ENCODE results near the gene CTSV.
"Not testable (repeated sequence)": the region's sequence is repeated elsewhere in the genome, so short reads cannot be mapped to it uniquely, and the experiment has no call there.

DNA sequence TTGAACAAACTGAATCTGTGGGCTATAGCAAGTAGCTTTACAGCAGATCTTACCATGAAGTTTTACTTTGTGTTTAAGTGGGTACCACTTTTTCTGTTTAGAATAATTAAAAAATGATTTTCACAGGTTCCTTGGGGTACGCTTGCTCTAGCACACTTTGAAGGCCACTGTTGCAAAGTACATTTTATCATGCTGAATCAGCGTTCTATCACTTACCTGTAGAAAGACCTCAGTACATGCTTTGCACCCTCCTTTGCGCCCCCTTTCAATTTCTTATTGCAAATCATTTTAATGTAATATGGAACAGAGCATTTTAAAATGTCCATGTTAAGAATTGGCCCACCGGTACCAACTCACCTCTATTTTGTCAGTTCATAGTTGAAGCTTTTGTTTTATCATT is 31.4 kb upstream of the CTSV start:
- TF ChIP-seq, protein P1, sequence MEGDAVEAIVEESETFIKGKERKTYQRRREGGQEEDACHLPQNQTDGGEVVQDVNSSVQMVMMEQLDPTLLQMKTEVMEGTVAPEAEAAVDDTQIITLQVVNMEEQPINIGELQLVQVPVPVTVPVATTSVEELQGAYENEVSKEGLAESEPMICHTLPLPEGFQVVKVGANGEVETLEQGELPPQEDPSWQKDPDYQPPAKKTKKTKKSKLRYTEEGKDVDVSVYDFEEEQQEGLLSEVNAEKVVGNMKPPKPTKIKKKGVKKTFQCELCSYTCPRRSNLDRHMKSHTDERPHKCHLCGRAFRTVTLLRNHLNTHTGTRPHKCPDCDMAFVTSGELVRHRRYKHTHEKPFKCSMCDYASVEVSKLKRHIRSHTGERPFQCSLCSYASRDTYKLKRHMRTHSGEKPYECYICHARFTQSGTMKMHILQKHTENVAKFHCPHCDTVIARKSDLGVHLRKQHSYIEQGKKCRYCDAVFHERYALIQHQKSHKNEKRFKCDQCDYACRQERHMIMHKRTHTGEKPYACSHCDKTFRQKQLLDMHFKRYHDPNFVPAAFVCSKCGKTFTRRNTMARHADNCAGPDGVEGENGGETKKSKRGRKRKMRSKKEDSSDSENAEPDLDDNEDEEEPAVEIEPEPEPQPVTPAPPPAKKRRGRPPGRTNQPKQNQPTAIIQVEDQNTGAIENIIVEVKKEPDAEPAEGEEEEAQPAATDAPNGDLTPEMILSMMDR (IDR thresholded peaks at IDR 0.05), result not testable (repeated sequence)
- TF ChIP-seq, protein P2, sequence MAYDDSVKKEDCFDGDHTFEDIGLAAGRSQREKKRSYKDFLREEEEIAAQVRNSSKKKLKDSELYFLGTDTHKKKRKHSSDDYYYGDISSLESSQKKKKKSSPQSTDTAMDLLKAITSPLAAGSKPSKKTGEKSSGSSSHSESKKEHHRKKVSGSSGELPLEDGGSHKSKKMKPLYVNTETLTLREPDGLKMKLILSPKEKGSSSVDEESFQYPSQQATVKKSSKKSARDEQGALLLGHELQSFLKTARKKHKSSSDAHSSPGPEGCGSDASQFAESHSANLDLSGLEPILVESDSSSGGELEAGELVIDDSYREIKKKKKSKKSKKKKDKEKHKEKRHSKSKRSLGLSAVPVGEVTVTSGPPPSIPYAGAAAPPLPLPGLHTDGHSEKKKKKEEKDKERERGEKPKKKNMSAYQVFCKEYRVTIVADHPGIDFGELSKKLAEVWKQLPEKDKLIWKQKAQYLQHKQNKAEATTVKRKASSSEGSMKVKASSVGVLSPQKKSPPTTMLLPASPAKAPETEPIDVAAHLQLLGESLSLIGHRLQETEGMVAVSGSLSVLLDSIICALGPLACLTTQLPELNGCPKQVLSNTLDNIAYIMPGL (CRISPR knock-in tag; IDR thresholded peaks at IDR 0.05), result not testable (repeated sequence)
- TF ChIP-seq TEAD1 (CRISPR knock-in tag; IDR thresholded peaks at IDR 0.05); SMAD3 (CRISPR knock-in tag; IDR thresholded peaks at IDR 0.05; ENCODE audit: borderline replicate concordance); CBFB (CRISPR knock-in tag; IDR thresholded peaks at IDR 0.05; ENCODE audit: low read depth); ETV6 (CRISPR knock-in tag; IDR thresholded peaks at IDR 0.05); TCF7 (CRISPR knock-in tag; IDR thresholded peaks at IDR 0.05; ENCODE audit: low read depth): not testable (repeated sequence)
- TF ChIP-seq, protein P3, sequence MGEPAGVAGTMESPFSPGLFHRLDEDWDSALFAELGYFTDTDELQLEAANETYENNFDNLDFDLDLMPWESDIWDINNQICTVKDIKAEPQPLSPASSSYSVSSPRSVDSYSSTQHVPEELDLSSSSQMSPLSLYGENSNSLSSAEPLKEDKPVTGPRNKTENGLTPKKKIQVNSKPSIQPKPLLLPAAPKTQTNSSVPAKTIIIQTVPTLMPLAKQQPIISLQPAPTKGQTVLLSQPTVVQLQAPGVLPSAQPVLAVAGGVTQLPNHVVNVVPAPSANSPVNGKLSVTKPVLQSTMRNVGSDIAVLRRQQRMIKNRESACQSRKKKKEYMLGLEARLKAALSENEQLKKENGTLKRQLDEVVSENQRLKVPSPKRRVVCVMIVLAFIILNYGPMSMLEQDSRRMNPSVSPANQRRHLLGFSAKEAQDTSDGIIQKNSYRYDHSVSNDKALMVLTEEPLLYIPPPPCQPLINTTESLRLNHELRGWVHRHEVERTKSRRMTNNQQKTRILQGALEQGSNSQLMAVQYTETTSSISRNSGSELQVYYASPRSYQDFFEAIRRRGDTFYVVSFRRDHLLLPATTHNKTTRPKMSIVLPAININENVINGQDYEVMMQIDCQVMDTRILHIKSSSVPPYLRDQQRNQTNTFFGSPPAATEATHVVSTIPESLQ (CRISPR knock-in tag; IDR thresholded peaks at IDR 0.05), result not testable (repeated sequence)
- TF ChIP-seq, protein P4, sequence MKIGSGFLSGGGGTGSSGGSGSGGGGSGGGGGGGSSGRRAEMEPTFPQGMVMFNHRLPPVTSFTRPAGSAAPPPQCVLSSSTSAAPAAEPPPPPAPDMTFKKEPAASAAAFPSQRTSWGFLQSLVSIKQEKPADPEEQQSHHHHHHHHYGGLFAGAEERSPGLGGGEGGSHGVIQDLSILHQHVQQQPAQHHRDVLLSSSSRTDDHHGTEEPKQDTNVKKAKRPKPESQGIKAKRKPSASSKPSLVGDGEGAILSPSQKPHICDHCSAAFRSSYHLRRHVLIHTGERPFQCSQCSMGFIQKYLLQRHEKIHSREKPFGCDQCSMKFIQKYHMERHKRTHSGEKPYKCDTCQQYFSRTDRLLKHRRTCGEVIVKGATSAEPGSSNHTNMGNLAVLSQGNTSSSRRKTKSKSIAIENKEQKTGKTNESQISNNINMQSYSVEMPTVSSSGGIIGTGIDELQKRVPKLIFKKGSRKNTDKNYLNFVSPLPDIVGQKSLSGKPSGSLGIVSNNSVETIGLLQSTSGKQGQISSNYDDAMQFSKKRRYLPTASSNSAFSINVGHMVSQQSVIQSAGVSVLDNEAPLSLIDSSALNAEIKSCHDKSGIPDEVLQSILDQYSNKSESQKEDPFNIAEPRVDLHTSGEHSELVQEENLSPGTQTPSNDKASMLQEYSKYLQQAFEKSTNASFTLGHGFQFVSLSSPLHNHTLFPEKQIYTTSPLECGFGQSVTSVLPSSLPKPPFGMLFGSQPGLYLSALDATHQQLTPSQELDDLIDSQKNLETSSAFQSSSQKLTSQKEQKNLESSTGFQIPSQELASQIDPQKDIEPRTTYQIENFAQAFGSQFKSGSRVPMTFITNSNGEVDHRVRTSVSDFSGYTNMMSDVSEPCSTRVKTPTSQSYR (CRISPR knock-in tag; IDR thresholded peaks at IDR 0.05), result not testable (repeated sequence)

Measured in WTC11 (cell line).